ENCODE results near the gene INSIG1.

The INSIG1 gene

GRCh38 chr7:155261031-155261985, 36.4 kb upstream of the INSIG1 start:
- no peak for DNase-seq
- Mint-ChIP-seq H3K4me1 (peaks cover 10% of the 10 kb centered on the region), H3K27ac (no peak overlapping the region)

GRCh38 chr7:155262031-155262430, 35.6 kb upstream of the INSIG1 start:
- ATAC-seq (no peak), DNase-seq (no peak)
- no peaks in the 10 kb centered on the region for H3K27me3 Mint-ChIP-seq
- H3K4me3 Mint-ChIP-seq = no peak overlapping the region
- peaks cover 2% of the 10 kb centered on the region for H3K4me1 Mint-ChIP-seq
- no peak overlapping the region for H3K27ac Mint-ChIP-seq
- no peaks in the 10 kb centered on the region for H3K9me3 Mint-ChIP-seq

More at GRCh38 chr7:155261031-155261985, 36.4 kb upstream of the INSIG1 start:
- no peaks in the 10 kb centered on the region for H3K9me3 Mint-ChIP-seq
- no peak for ATAC-seq
- no peaks in the 10 kb centered on the region for H3K27me3 Mint-ChIP-seq
- no peak overlapping the region for H3K4me3 Mint-ChIP-seq

GRCh38 chr7:155263051-155263450, 34.6 kb upstream of the INSIG1 start:
- ATAC-seq = peak; percentile 19
- H3K27ac Mint-ChIP-seq = no peak overlapping the region

GRCh38 chr7:155263581-155264143, 34.0 kb upstream of the INSIG1 start:
- Mint-ChIP-seq H3K9me3 (no peaks in the 10 kb centered on the region), H3K4me1 (no peaks in the 10 kb centered on the region), H3K4me3 (no peak overlapping the region), H3K27me3 (no peaks in the 10 kb centered on the region), H3K27ac (no peak overlapping the region)
- ATAC-seq = peak; percentile 15
- DNase-seq = no peak

More at GRCh38 chr7:155263051-155263450, 34.6 kb upstream of the INSIG1 start:
- Mint-ChIP-seq H3K9me3 (no peaks in the 10 kb centered on the region), H3K4me3 (no peak overlapping the region), H3K4me1 (no peaks in the 10 kb centered on the region), H3K27me3 (no peaks in the 10 kb centered on the region)
- DNase-seq = no peak

GRCh38 chr7:155265144-155265543, 32.5 kb upstream of the INSIG1 start:
- Mint-ChIP-seq H3K9me3 (no peaks in the 10 kb centered on the region), H3K4me3 (no peak overlapping the region), H3K4me1 (no peaks in the 10 kb centered on the region), H3K27ac (no peak overlapping the region), H3K27me3 (no peaks in the 10 kb centered on the region)
- DNase-seq (no peak), ATAC-seq (no peak)

- Mint-ChIP-seq H3K27ac (no peak overlapping the region), H3K4me1 (no peaks in the 10 kb centered on the region), H3K9me3 (no peaks in the 10 kb centered on the region), H3K4me3 (no peak overlapping the region), H3K27me3 (no peaks in the 10 kb centered on the region)
- ATAC-seq (no peak), DNase-seq (no peak)
Measured at GRCh38 chr7:155265961-155266360, 31.7 kb upstream of the INSIG1 start.

- no peaks in the 10 kb centered on the region for H3K27me3 Mint-ChIP-seq
- ATAC-seq (no peak), DNase-seq (no peak)
- no peaks in the 10 kb centered on the region for H3K9me3 Mint-ChIP-seq
- no peak overlapping the region for H3K27ac Mint-ChIP-seq
- H3K4me1 Mint-ChIP-seq = no peaks in the 10 kb centered on the region
- no peak overlapping the region for H3K4me3 Mint-ChIP-seq
Measured at GRCh38 chr7:155266440-155266839, 31.2 kb upstream of the INSIG1 start.

- H3K4me3 Mint-ChIP-seq = no peak overlapping the region
- H3K9me3 Mint-ChIP-seq = no peaks in the 10 kb centered on the region
- DNase-seq (no peak), ATAC-seq (no peak)
- H3K4me1 Mint-ChIP-seq = no peaks in the 10 kb centered on the region
- H3K27me3 Mint-ChIP-seq = no peaks in the 10 kb centered on the region
- H3K27ac Mint-ChIP-seq = no peak overlapping the region
Measured at GRCh38 chr7:155267023-155267422, 30.7 kb upstream of the INSIG1 start.

GRCh38 chr7:155267436-155267835, 30.2 kb upstream of the INSIG1 start:
- H3K4me1 Mint-ChIP-seq = no peaks in the 10 kb centered on the region
- H3K9me3 Mint-ChIP-seq = no peaks in the 10 kb centered on the region
- H3K27me3 Mint-ChIP-seq = no peaks in the 10 kb centered on the region
- no peak overlapping the region for H3K27ac Mint-ChIP-seq
- ATAC-seq (no peak), DNase-seq (no peak)
- H3K4me3 Mint-ChIP-seq = no peak overlapping the region

GRCh38 chr7:155268211-155268610, 29.5 kb upstream of the INSIG1 start:
- Mint-ChIP-seq H3K27me3 (peaks cover 4% of the 10 kb centered on the region), H3K4me3 (no peak overlapping the region), H3K4me1 (no peaks in the 10 kb centered on the region), H3K27ac (no peak overlapping the region), H3K9me3 (no peaks in the 10 kb centered on the region)
- DNase-seq (no peak), ATAC-seq (no peak)

GRCh38 chr7:155268921-155269650, 28.6 kb upstream of the INSIG1 start:
- DNase-seq = no peak
- Mint-ChIP-seq H3K9me3 (no peaks in the 10 kb centered on the region), H3K27me3 (peaks cover 13% of the 10 kb centered on the region), H3K4me3 (no peak overlapping the region), H3K4me1 (no peaks in the 10 kb centered on the region), H3K27ac (no peak overlapping the region)
- ATAC-seq = no peak

GRCh38 chr7:155269766-155270585, 27.7 kb upstream of the INSIG1 start:
- no peak for ATAC-seq
- no peak overlapping the region for H3K27ac Mint-ChIP-seq
- DNase-seq = no peak
- H3K4me3 Mint-ChIP-seq = no peak overlapping the region
- H3K27me3 Mint-ChIP-seq = peaks cover 16% of the 10 kb centered on the region
- H3K4me1 Mint-ChIP-seq = no peaks in the 10 kb centered on the region
- no peaks in the 10 kb centered on the region for H3K9me3 Mint-ChIP-seq

- no peaks in the 10 kb centered on the region for H3K4me1 Mint-ChIP-seq
- DNase-seq (no peak), ATAC-seq (no peak)
- no peak overlapping the region for H3K4me3 Mint-ChIP-seq
- no peak overlapping the region for H3K27ac Mint-ChIP-seq
- H3K27me3 Mint-ChIP-seq = peaks cover 20% of the 10 kb centered on the region
- H3K9me3 Mint-ChIP-seq = no peaks in the 10 kb centered on the region
Measured at GRCh38 chr7:155270861-155271260, 26.8 kb upstream of the INSIG1 start.

GRCh38 chr7:155274633-155275355, 22.9 kb upstream of the INSIG1 start:
- Mint-ChIP-seq H3K4me3 (no peak overlapping the region), H3K4me1 (no peaks in the 10 kb centered on the region), H3K9me3 (no peaks in the 10 kb centered on the region), H3K27ac (no peak overlapping the region), H3K27me3 (peaks cover 32% of the 10 kb centered on the region)
- ATAC-seq = no peak
- DNase-seq = no peak
